GM19043 (cell line): ENCODE results near the gene DGKA.
A peak's percentile ranks its signal among the peaks of the same experiment; 100 is the strongest.
"Not testable (repeated sequence)": the region's sequence is repeated elsewhere in the genome, so short reads cannot be mapped to it uniquely, and the experiment has no call there.

Experiments used
- ATAC-seq: cut with Tn5 transposase; IDR thresholded peaks from one replicate; pipeline ENCODE4 v1.9.1; 2021; ENCODE audit warnings: low read depth; ENCODE audit not compliant: unreplicated experiment

Gene DGKA

DNA sequence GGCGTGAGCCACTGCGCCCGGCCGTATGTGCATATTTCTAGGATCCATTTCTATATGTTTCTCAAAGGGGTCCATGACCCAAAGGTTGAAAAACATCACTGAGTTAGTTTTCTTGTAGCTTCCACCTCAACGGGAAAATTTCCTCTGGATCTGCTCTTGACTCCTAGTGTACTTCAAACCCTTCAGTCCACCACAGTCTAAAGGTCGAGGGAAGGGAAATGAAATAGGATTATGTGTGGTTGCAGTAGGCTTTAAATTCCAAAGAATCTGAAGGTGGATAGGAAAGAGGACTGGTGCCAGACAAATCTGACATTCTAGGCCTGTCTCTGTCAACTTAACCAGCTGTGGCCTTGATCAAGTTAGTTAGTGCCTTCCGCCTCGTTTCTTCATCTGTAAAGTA lies 64.4 kb downstream of the DGKA start:
- no peak for ATAC-seq

DNA sequence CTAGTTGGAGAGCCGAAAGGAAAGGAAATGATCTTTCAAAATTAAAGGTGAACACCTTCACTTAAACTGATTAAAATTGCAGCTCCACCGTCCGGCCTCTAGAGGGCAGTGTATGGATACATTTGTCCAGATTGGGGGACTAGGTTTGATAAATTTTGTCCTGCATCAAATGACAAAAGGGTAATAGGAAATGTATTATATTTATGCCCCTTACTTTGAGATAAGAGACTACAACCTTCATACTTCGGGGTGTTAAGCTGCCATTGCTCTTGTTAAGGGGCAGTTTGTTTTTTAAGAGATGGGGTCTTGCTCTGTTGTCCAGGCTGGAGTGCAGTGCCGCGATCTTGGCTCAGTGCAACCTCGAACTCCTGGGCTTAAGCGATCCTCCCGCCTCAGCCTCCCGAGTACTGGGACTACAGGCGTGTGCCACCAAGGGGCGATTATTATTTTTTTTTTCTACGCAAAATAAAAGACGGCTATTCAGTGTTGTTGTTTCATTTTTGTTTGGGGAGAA lies 65.3 kb downstream of the DGKA start:
- no peak for ATAC-seq

DNA sequence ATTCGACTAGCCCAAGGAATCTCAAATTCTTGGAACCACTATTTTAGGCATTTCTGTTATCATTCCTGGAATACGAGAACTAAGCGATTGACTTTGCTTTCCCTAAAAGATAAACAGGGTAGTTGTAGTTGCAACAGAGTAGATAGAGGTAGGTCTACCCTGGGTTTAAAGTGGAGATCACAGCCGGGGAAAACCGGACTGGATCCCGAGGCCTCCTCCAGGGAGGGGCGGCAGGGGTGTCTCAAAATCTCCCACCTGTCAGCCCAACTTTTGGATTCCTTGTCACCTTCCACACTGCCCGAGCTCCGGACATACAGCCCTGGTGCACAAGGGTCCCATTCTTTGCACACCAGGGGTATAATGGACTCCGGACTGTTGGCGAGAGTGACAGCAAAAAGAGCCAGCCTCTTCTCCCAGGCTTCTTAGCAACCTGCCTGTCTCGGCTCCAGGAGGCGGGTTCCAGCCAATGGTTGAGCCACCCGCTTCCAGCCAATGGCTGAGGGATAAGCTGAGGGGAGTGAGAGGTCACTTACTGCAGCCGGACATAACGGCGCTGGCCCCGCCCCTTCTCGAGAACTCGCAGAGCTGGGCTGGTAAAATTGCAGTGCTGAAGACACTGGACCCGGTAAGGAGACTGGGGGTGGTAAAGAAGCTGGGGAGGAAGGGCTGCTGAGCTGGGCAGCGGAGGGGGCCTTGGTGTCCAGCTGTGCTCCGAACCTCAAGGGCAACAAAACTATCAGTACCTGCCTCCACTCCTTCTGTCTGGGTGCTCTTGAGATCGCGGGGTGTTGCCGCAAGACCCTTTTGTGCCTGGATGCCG lies 66.0 kb downstream of the DGKA start, which contains the start of gene SUOX:
SUOX (plus strand) TSS at position 562 of the 820 bp plus-strand sequence. CDS start 4,946 bp downstream, outside the sequence.
- ATAC-seq, result peak; percentile 99

DNA sequence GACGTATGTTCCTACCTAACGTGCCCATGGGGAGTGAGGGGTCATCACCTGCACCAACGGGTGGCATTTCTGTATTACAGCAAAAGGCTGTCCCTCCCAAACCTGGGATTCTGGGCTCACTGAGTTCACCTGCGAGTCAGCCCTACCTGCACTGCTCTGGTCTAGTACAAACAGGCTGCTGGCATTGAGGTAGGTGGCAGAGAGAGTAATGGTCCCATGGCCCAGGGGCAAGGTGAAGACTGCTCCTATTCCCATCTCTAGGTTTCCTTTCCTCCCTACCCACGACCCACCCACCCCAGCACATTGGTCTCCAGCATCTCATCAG lies 66.5 kb downstream of the DGKA start:
- no peak for ATAC-seq

DNA sequence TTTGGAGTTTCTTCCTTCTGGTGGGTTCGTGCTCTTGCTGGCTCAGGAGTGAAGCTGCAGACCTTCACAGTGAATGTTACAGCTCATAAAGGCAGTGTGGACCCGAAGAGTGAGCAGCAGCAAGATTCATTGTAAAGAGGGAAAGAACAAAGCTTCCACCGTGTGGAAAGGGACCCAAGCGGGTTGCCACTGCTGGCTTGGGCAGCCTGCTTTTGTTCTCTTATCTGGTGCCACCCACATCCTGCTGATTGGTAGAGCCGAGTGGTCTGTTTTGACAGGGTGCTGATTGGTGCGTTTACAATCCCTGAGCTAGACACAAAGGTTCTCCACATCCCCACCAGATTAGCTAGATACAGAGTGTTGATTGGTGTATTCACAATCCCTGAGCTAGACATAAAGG lies 68.6 kb downstream of the DGKA start:
- ATAC-seq, result not testable (repeated sequence)

DNA sequence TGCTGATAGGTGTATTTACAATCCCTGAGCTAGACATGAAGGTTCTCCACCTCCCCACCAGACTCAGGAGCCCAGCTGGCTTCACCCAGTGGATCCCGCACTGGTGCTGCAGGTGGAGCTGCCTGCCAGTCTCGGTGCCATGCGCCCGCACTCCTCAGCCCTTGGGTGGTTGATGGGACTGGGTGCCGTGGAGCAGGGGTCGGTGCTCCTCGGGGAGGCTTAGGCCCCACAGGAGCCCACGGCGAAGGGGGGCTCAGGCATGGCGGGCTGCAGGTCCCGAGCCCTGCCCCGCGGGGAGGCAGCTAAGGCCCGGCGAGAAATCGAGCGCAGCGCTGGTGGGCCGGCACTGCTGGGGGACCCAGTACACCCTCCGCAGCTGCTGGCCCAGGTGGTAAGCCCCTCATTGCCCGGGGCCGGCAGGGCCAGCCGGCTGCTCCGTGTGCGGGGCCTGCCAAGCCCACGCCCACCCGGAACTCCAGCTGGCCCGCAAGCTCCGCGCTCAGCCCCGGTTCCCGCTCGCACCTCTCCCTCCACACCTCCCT lies 69.1 kb downstream of the DGKA start:
- not testable (repeated sequence) for ATAC-seq

DNA sequence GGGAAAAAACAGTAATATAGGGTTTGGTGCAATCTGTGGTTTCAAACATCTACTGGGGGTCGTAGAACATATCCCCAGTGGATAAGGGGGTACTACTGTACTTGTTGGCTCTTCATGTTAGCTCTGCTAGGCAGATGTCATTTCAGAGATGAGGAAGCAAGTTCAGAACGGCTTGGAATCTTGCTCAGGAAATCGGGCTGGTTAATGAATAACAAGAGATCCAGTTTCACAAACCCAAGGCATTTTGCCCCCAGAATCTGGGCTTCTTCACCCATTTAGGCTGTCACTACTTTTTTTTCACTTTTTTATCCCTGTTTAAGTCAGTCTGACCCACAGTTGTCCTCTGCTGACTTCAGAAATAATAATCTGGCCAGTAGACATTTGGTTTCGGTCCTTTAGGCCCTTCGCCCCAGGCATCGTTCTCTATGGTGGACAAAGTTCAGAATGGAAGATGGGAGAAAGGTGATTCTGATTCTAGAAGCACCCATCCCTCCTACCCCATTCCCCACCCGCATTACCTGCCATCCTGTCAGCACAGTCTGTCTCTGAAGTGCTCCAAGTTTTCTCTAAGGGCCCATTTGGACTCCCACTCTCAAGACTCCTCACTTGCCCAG lies 70.6 kb downstream of the DGKA start:
- ATAC-seq, result no peak

DNA sequence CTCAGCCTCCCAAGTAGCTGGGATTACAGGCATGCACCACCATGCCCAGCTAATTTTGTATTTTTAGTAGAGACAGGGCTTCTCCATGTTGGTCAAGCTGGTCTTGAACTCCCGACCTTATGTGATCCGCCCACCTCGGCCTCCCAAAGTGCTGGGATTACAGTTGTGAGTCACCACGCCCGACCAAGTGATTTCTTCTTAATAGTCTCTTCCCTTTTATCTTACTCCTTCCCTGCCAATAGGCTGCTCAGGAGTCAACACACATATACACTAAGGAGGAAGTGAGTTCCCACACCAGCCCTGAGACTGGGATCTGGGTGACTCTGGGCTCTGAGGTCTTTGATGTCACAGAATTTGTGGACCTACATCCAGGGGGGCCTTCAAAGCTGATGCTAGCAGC lies 72.4 kb downstream of the DGKA start:
- ATAC-seq, result not testable (repeated sequence)
